Activated CD4-positive, alpha-beta T cell treated with anti-CD3 and anti-CD28 coated beads, Interleukin-2, amount 10 ng/mL, durations not matched to agents 7 days and 5 days (primary cell): Measurements from ENCODE around the gene LARP7. TPM values are rescaled to one million over a fixed set of nuclear protein-coding genes. Genes with fewer than 3 reads are reported as not detected.
"Not testable (repeated sequence)": the region's sequence is repeated elsewhere in the genome, so short reads cannot be mapped to it uniquely, and the experiment has no call there.

Experiments used
- CTCF ChIA-PET: fragments of 350-600 bp; sonication (Branson Sonifier 250); formaldehyde crosslinking; loops from one replicate; lab custom pipeline; 2021; ENCODE audit warnings: antibody characterized with exemption; lab: Charles Lee
- POLR2A ChIA-PET: fragments of 350-600 bp; sonication (Branson Sonifier 250); formaldehyde crosslinking; loops from one replicate; lab custom pipeline; 2021; ENCODE audit warnings: antibody characterized with exemption; lab: Charles Lee
- DNase-seq: peaks from one replicate; pipeline ENCODE4 v3.0.0-alpha.2; 2020
- H3K27ac Mint-ChIP-seq: one replicate; pipeline ENCODE4 v1.8.0; 2021; ENCODE audit warnings: mild to moderate bottlenecking, moderate library complexity, mixed read lengths
- H3K27me3 Mint-ChIP-seq: one replicate; pipeline ENCODE4 v1.8.0; 2021; ENCODE audit warnings: mixed read lengths
- H3K36me3 Mint-ChIP-seq: one replicate; pipeline ENCODE4 v1.8.0; 2021; ENCODE audit warnings: low read depth, mixed read lengths
- H3K4me1 Mint-ChIP-seq: one replicate; pipeline ENCODE4 v1.8.0; 2021; ENCODE audit warnings: mixed read lengths
- H3K4me3 Mint-ChIP-seq: one replicate; pipeline ENCODE4 v1.8.0; 2021; ENCODE audit warnings: mild to moderate bottlenecking, moderate library complexity, mixed read lengths
- H3K9me3 Mint-ChIP-seq: one replicate; pipeline ENCODE4 v1.8.0; 2021; ENCODE audit warnings: mixed read lengths
- total RNA-seq, 2 experiments: library from RNA; stranded (reverse); gene quantifications; one replicate each; pipeline ENCODE4 v1.2.3, GENCODE V29; 2021

Gene LARP7
- total RNA-seq, 2 experiments from 2014 or later = 48.0 to 48.5 TPM

GRCh38 chr4:112642526-112642925 is 5.6 kb downstream of the LARP7 start:
- CTCF ChIA-PET = interaction anchor here (1.2 to 1.7 kb wide), 2 partner anchors 13 kb away, joined by 3 read pairs; no protein-coding TSS in a partner anchor
- Mint-ChIP-seq H3K4me1 (peaks cover 35% of the 10 kb centered on the region), H3K4me3 (no peak overlapping the region), H3K27ac (no peak overlapping the region), H3K9me3 (no peaks in the 10 kb centered on the region), H3K27me3 (no peaks in the 10 kb centered on the region), H3K36me3 (peaks cover 27% of the 10 kb centered on the region)
- POLR2A ChIA-PET = no interaction called here
- DNase-seq = no peak

GRCh38 chr4:112644595-112645535 is 7.9 kb downstream of the LARP7 start:
- POLR2A ChIA-PET, H3K27me3 Mint-ChIP-seq, H3K9me3 Mint-ChIP-seq, DNase-seq, H3K4me3 Mint-ChIP-seq: not testable (repeated sequence)
- CTCF ChIA-PET = interaction anchor here (1.3 kb wide), 1 partner anchor 9 kb away, joined by 3 read pairs; no protein-coding TSS in a partner anchor
- peak overlapping the region; percentile 80 for H3K27ac Mint-ChIP-seq
- peaks cover 30% of the 10 kb centered on the region for H3K4me1 Mint-ChIP-seq
- H3K36me3 Mint-ChIP-seq = peaks cover 22% of the 10 kb centered on the region

GRCh38 chr4:112645541-112646329 is 8.8 kb downstream of the LARP7 start:
- H3K27ac Mint-ChIP-seq = no peak overlapping the region
- peaks cover 29% of the 10 kb centered on the region for H3K4me1 Mint-ChIP-seq
- ChIA-PET CTCF (no interaction called here), POLR2A (no interaction called here)
- no peaks in the 10 kb centered on the region for H3K9me3 Mint-ChIP-seq
- no peaks in the 10 kb centered on the region for H3K27me3 Mint-ChIP-seq
- H3K4me3 Mint-ChIP-seq = no peak overlapping the region
- H3K36me3 Mint-ChIP-seq = peaks cover 22% of the 10 kb centered on the region
- no peak for DNase-seq

DNA sequence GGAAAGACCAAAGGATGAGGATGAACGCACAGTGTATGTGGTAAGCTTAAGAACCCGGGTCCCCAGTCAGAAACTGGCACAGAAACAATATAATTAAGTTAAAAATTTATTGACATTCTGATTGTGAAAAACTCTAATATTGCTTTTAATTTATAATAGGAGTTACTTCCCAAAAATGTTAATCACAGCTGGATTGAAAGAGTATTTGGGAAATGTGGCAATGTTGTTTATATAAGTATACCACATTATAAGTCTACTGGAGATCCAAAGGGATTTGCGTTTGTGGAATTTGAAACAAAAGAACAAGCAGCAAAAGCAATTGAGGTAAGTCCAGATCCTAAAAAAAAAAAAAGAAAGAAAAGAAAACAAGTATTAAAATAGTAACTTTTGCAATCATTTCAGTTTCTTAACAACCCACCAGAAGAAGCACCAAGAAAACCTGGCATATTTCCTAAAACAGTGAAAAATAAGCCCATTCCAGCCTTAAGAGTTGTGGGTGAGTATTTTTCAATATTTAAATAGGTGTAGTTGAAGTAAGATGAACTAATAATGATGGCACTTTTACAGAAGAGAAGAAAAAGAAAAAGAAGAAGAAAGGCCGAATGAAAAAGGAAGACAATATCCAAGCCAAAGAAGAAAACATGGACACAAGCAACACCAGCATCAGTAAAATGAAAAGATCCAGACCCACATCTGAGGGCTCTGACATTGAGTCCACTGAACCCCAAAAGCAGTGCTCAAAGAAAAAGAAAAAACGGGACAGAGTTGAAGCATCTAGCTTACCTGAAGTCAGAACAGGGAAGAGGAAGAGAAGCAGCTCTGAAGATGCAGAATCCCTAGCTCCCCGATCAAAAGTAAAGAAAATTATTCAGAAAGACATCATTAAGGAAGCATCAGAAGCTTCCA is 9.9 kb downstream of the LARP7 start:
- Mint-ChIP-seq H3K36me3 (peaks cover 22% of the 10 kb centered on the region), H3K9me3 (no peaks in the 10 kb centered on the region), H3K27ac (no peak overlapping the region), H3K4me3 (no peak overlapping the region), H3K27me3 (no peaks in the 10 kb centered on the region), H3K4me1 (peaks cover 20% of the 10 kb centered on the region)
- DNase-seq = no peak
- ChIA-PET POLR2A (no interaction called here), CTCF (interaction anchor here (0.5 to 1.5 kb wide), 2 partner anchors 9 to 89 kb away, joined by 4 to 7 read pairs; partner anchors contain the start of genes LARP7 and ZGRF1)

- POLR2A ChIA-PET = no interaction called here
- no peak overlapping the region for H3K27ac Mint-ChIP-seq
- no peak overlapping the region for H3K4me3 Mint-ChIP-seq
- H3K9me3 Mint-ChIP-seq = no peaks in the 10 kb centered on the region
- DNase-seq = no peak
- peaks cover 13% of the 10 kb centered on the region for H3K4me1 Mint-ChIP-seq
- CTCF ChIA-PET = interaction anchor here (1.5 kb wide), 1 partner anchor 10 kb away, joined by 7 read pairs; the partner anchor contains the start of genes LARP7 and ZGRF1
- H3K36me3 Mint-ChIP-seq = peaks cover 26% of the 10 kb centered on the region
- H3K27me3 Mint-ChIP-seq = no peaks in the 10 kb centered on the region
These were observed 10.8 kb downstream of the LARP7 start for GRCh38 chr4:112647785-112648184.

DNA sequence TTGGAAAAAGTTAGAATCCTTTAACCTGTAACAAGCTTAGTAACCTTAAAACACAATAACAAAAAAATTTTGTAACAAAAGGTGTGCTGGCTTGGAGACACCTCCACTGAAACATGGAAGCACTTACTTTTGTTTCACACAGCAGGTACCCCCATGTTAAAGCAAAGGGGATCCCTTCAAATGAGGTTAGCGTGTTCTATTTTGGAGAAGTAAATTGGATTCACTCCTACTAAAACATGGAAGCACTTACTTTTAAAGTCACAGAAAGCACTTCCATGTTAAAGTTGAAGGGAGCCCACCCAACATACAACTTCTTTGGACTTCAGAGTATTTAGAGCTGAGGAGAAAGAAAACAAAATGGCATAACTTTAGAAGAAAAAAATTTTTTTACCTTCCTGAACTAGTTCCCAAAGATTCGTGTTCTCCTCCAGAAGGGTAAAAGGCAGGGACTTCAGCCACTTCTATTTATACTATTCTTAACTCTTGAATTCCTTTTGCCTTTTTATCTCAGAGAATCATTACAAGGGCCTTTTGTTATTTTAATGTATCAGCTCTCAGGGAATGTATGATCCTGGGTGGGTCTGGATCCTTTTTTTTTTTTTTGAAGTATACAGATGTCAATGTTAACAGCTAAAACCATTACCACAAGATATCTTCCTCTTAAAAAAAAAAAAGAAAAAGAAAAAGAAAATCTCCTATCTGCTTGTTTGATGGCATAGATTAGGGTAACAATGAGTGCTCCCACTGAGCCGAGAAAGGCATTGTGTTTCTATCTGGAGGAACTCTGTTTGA is 11.5 kb downstream of the LARP7 start:
- peaks cover 26% of the 10 kb centered on the region for H3K36me3 Mint-ChIP-seq
- DNase-seq = no peak
- H3K4me3 Mint-ChIP-seq = no peak overlapping the region
- H3K9me3 Mint-ChIP-seq = no peaks in the 10 kb centered on the region
- POLR2A ChIA-PET = interaction anchor here (0.6 kb wide), 1 partner anchor 35 kb away, joined by 3 read pairs; no protein-coding TSS in a partner anchor
- H3K4me1 Mint-ChIP-seq = peaks cover 6% of the 10 kb centered on the region
- H3K27me3 Mint-ChIP-seq = no peaks in the 10 kb centered on the region
- CTCF ChIA-PET = interaction anchor here (1.5 kb wide), 1 partner anchor 11 kb away, joined by 7 read pairs; the partner anchor contains the start of genes LARP7 and ZGRF1
- H3K27ac Mint-ChIP-seq = no peak overlapping the region

GRCh38 chr4:112649055-112649408 is 12.1 kb downstream of the LARP7 start:
- ChIA-PET POLR2A (no interaction called here), CTCF (no interaction called here)
- no peak for DNase-seq
- peaks cover 29% of the 10 kb centered on the region for H3K36me3 Mint-ChIP-seq
- H3K4me3 Mint-ChIP-seq = no peak overlapping the region
- peaks cover 3% of the 10 kb centered on the region for H3K4me1 Mint-ChIP-seq
- no peaks in the 10 kb centered on the region for H3K27me3 Mint-ChIP-seq
- no peak overlapping the region for H3K27ac Mint-ChIP-seq
- no peaks in the 10 kb centered on the region for H3K9me3 Mint-ChIP-seq

- Mint-ChIP-seq H3K9me3 (no peaks in the 10 kb centered on the region), H3K27ac (no peak overlapping the region), H3K27me3 (no peaks in the 10 kb centered on the region), H3K36me3 (peaks cover 29% of the 10 kb centered on the region), H3K4me1 (no peaks in the 10 kb centered on the region), H3K4me3 (no peak overlapping the region)
- CTCF ChIA-PET = no interaction called here
- POLR2A ChIA-PET = no interaction called here
- no peak for DNase-seq
These were observed 13.4 kb downstream of the LARP7 start for GRCh38 chr4:112650332-112650731.

DNA sequence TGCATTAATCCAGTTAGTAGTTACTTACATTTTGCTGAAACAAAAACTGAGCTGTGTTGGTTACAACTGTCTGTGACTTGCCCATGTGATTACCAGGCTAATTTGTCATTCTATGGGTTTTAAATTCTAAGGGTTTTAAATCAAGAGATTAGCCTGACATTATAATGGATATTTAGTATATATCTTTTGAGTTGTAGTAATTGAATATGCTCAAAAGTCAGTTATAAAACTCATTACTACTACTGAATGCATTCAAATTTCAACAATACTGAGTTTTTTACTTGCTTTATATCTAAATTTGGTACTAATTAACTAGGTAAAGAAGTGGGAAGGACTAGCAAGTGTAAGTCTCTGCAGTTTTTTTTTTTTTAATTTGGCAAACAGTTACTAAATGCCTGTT is 14.7 kb downstream of the LARP7 start:
- CTCF ChIA-PET = no interaction called here

GRCh38 chr4:112652216-112652615 is 15.3 kb downstream of the LARP7 start:
- Mint-ChIP-seq H3K27me3 (no peaks in the 10 kb centered on the region), H3K4me1 (no peaks in the 10 kb centered on the region), H3K36me3 (peaks cover 23% of the 10 kb centered on the region), H3K27ac (no peak overlapping the region), H3K9me3 (no peaks in the 10 kb centered on the region), H3K4me3 (no peak overlapping the region)
- no peak for DNase-seq
- CTCF ChIA-PET = interaction anchor here (0.6 kb wide), 1 partner anchor 133 kb away, joined by 3 read pairs; no protein-coding TSS in a partner anchor
- POLR2A ChIA-PET = no interaction called here

More for the DNA sequence above, 14.7 kb downstream of the LARP7 start:
- H3K27ac Mint-ChIP-seq = no peak overlapping the region
- H3K36me3 Mint-ChIP-seq = peaks cover 27% of the 10 kb centered on the region
- H3K4me3 Mint-ChIP-seq = no peak overlapping the region
- no peak for DNase-seq
- POLR2A ChIA-PET = no interaction called here
- no peaks in the 10 kb centered on the region for H3K27me3 Mint-ChIP-seq
- H3K4me1 Mint-ChIP-seq = no peaks in the 10 kb centered on the region
- no peaks in the 10 kb centered on the region for H3K9me3 Mint-ChIP-seq

GRCh38 chr4:112655270-112655669 is 18.3 kb downstream of the LARP7 start:
- no peak overlapping the region for H3K4me3 Mint-ChIP-seq
- no peaks in the 10 kb centered on the region for H3K4me1 Mint-ChIP-seq
- DNase-seq = no peak
- ChIA-PET CTCF (interaction anchor here (1.3 kb wide), 1 partner anchor 13 kb away, joined by 3 read pairs; no protein-coding TSS in a partner anchor), POLR2A (no interaction called here)
- H3K9me3 Mint-ChIP-seq = no peaks in the 10 kb centered on the region
- H3K27me3 Mint-ChIP-seq = no peaks in the 10 kb centered on the region
- H3K36me3 Mint-ChIP-seq = peaks cover 24% of the 10 kb centered on the region
- H3K27ac Mint-ChIP-seq = no peak overlapping the region
